ENCODE measurements around the gene TBC1D23.

DNA sequence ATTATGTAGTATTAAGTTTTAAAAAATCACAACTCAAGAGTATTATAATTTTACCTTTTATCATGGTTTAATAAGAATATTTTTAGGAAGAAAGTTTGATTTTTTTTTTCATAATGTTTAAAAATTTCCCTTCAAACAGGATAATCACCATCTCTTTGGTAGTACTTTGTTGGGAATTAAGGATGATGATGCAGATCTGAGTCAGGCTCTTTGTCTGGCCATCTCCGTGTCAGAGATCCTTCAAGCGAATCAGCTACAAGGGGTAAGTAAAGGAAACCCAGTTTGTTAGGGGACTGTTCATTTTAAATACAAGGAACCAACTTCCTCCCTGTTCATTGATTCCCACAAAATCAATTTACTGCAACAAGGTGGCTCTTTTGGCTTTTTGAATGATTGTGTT, 37.0 kb downstream of the TBC1D23 start:
- TF ChIP-seq, protein P1, sequence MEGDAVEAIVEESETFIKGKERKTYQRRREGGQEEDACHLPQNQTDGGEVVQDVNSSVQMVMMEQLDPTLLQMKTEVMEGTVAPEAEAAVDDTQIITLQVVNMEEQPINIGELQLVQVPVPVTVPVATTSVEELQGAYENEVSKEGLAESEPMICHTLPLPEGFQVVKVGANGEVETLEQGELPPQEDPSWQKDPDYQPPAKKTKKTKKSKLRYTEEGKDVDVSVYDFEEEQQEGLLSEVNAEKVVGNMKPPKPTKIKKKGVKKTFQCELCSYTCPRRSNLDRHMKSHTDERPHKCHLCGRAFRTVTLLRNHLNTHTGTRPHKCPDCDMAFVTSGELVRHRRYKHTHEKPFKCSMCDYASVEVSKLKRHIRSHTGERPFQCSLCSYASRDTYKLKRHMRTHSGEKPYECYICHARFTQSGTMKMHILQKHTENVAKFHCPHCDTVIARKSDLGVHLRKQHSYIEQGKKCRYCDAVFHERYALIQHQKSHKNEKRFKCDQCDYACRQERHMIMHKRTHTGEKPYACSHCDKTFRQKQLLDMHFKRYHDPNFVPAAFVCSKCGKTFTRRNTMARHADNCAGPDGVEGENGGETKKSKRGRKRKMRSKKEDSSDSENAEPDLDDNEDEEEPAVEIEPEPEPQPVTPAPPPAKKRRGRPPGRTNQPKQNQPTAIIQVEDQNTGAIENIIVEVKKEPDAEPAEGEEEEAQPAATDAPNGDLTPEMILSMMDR (conservative IDR thresholded peaks at IDR 0.05; ENCODE audit: low read depth, low read length), result no peak
- TF ChIP-seq EZH2 (IDR thresholded peaks at IDR 0.05; ENCODE audit: low read length, unreplicated experiment), result no peak
